ENCODE results near the gene EEPD1. TPM values are rescaled to one million over a fixed set of nuclear protein-coding genes. Genes with fewer than 3 reads are reported as not detected.

Gene EEPD1
- total RNA-seq, 1 experiment from 2014 or later: 5.0 TPM

GRCh38 chr7:36288501-36288900 lies 135.4 kb downstream of the EEPD1 start:
- H3K14ac ChIP-seq (ENCODE audit: insufficient read depth, low read length): no peak overlapping the region
- no peaks in the 10 kb centered on the region for H3K9me3 ChIP-seq (ENCODE audit: control insufficient read depth, low read depth, low read length)
- no peaks in the 10 kb centered on the region for H3K79me2 ChIP-seq (ENCODE audit: insufficient read depth, low read length)
- Mint-ChIP-seq H3K36me3 (ENCODE audit: insufficient read depth in 1 of 3, low read depth in 3 of 3) (peaks cover 7 to 22% (median 21%) of the 10 kb centered on the region in 3 experiments), H3K27me3 (ENCODE audit: low read depth) (no peaks in the 10 kb centered on the region; the same call in 1 of the 2 replicates), H3K4me1 (peaks cover 41 to 45% of the 10 kb centered on the region in 2 experiments), H3K27ac (no peak overlapping the region), H3K4me3 (no peak overlapping the region), H3K9me3 (no peaks in the 10 kb centered on the region)
- no peak overlapping the region for H3K18ac ChIP-seq (ENCODE audit: insufficient read length, low read depth, low read length)
- no peak overlapping the region for H3K56ac ChIP-seq (ENCODE audit: insufficient read length, low read depth, low read length)
- no peaks in the 10 kb centered on the region for H3K23me2 ChIP-seq (ENCODE audit: insufficient read length, low read depth, low read length, poor library complexity, severe bottlenecking)
- H2BK15ac ChIP-seq (ENCODE audit: low read depth, low read length): no peak overlapping the region
- H4K91ac ChIP-seq (ENCODE audit: insufficient read length, low read depth, low read length): no peak overlapping the region
- no peak overlapping the region for H3K4ac ChIP-seq (ENCODE audit: low read depth, low read length)
- no peak overlapping the region for H4K5ac ChIP-seq (ENCODE audit: insufficient read length, low read depth, low read length)
- H3K79me1 ChIP-seq (ENCODE audit: insufficient read depth, low read depth, low read length, poor library complexity, severe bottlenecking): no peaks in the 10 kb centered on the region
- peaks cover 6% of the 10 kb centered on the region; the same call in 1 of the 2 replicates for H3K4me1 ChIP-seq (ENCODE audit: insufficient read depth, low read length)
- H2BK20ac ChIP-seq (ENCODE audit: low read depth, low read length, poor library complexity, severe bottlenecking): no peak overlapping the region
- H4K20me1 ChIP-seq (ENCODE audit: control insufficient read depth, insufficient read depth, insufficient read length): no peaks in the 10 kb centered on the region
- no peak overlapping the region for H4K8ac ChIP-seq (replicated peaks; ENCODE audit: insufficient read length, low read depth, low read length)
- H3T11ph ChIP-seq (ENCODE audit: low read length): no peak overlapping the region
- WGBS (ENCODE audit: extremely low coverage, insufficient read length, low lambda C conversion rate): no CpG with 5 or more reads among the region's 5 CpGs
- H3K27me3 ChIP-seq (ENCODE audit: insufficient read depth, low read length): no peaks in the 10 kb centered on the region
- TF ChIP-seq, protein P1, sequence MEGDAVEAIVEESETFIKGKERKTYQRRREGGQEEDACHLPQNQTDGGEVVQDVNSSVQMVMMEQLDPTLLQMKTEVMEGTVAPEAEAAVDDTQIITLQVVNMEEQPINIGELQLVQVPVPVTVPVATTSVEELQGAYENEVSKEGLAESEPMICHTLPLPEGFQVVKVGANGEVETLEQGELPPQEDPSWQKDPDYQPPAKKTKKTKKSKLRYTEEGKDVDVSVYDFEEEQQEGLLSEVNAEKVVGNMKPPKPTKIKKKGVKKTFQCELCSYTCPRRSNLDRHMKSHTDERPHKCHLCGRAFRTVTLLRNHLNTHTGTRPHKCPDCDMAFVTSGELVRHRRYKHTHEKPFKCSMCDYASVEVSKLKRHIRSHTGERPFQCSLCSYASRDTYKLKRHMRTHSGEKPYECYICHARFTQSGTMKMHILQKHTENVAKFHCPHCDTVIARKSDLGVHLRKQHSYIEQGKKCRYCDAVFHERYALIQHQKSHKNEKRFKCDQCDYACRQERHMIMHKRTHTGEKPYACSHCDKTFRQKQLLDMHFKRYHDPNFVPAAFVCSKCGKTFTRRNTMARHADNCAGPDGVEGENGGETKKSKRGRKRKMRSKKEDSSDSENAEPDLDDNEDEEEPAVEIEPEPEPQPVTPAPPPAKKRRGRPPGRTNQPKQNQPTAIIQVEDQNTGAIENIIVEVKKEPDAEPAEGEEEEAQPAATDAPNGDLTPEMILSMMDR (conservative IDR thresholded peaks at IDR 0.05): no peak
- H3K23ac ChIP-seq (ENCODE audit: insufficient read length, low read depth, low read length): no peak overlapping the region
- no peak overlapping the region for H2AFZ ChIP-seq (ENCODE audit: low read length)
- no peak overlapping the region for H3K9ac ChIP-seq (ENCODE audit: extremely low read depth, insufficient read length, low read length)
- H3K27ac ChIP-seq (ENCODE audit: insufficient read length, low read depth, low read length): no peak overlapping the region
- H2AK5ac ChIP-seq (ENCODE audit: insufficient read length, low read length): no peak overlapping the region
- H2BK12ac ChIP-seq (ENCODE audit: insufficient read length, low read depth, low read length): no peak overlapping the region
- no peak for DNase-seq
- no peak overlapping the region for H2BK120ac ChIP-seq (ENCODE audit: low read depth, low read length, poor library complexity, severe bottlenecking)
- no peak overlapping the region for H2BK5ac ChIP-seq (ENCODE audit: insufficient read length, low read length)
- no peak overlapping the region for H3K4me2 ChIP-seq (ENCODE audit: insufficient read depth, insufficient read length, low read length)

Data from H9 (cell line).